ENCODE results near the gene CDCA5.

CDCA5 gene

GRCh38 chr11:65077451-65077850 lies 6.4 kb downstream of the CDCA5 start:
- DNase-seq (ENCODE audit: low read depth in 1 of 2, low spot score in 1 of 2) = no peak

- no peak for DNase-seq (ENCODE audit: low read depth in 1 of 2, low spot score in 1 of 2)
Measured at GRCh38 chr11:65072631-65072966, 11.2 kb downstream of the CDCA5 start.

GRCh38 chr11:65071907-65072630 lies 11.8 kb downstream of the CDCA5 start:
- no peak for DNase-seq (ENCODE audit: low read depth in 1 of 2, low spot score in 1 of 2)

GRCh38 chr11:65069217-65069616 lies 14.6 kb downstream of the CDCA5 start:
- DNase-seq (ENCODE audit: low read depth in 1 of 2, low spot score in 1 of 2) = no peak

- DNase-seq (ENCODE audit: low read depth in 1 of 2, low spot score in 1 of 2) = no peak
Measured at GRCh38 chr11:65067446-65067845, 16.4 kb downstream of the CDCA5 start.

GRCh38 chr11:65066805-65067291 lies 17.0 kb downstream of the CDCA5 start:
- no peak for DNase-seq (ENCODE audit: low read depth in 1 of 2, low spot score in 1 of 2)

- DNase-seq (ENCODE audit: low read depth in 1 of 2, low spot score in 1 of 2) = no peak
Measured at GRCh38 chr11:65066315-65066714, 17.5 kb downstream of the CDCA5 start.

- DNase-seq (ENCODE audit: low read depth in 1 of 2, low spot score in 1 of 2) = no peak
Measured at GRCh38 chr11:65065851-65066250, 18.0 kb downstream of the CDCA5 start.

- no peak for DNase-seq (ENCODE audit: low read depth in 1 of 2, low spot score in 1 of 2)
Measured at GRCh38 chr11:65064847-65065240, 19.0 kb downstream of the CDCA5 start.

GRCh38 chr11:65063532-65063931 lies 20.3 kb downstream of the CDCA5 start:
- DNase-seq (ENCODE audit: low read depth in 1 of 2, low spot score in 1 of 2) = no peak

- no peak for DNase-seq (ENCODE audit: low read depth in 1 of 2, low spot score in 1 of 2)
Measured at GRCh38 chr11:65060913-65061408, 22.9 kb downstream of the CDCA5 start.

GRCh38 chr11:65059959-65060824 lies 23.6 kb downstream of the CDCA5 start:
- DNase-seq (ENCODE audit: low read depth in 1 of 2, low spot score in 1 of 2) = no peak

- DNase-seq (ENCODE audit: low read depth in 1 of 2, low spot score in 1 of 2) = no peak
Measured at GRCh38 chr11:65059523-65059922, 24.3 kb downstream of the CDCA5 start.

- no peak for DNase-seq (ENCODE audit: low read depth in 1 of 2, low spot score in 1 of 2)
Measured at GRCh38 chr11:65058419-65059054, 25.3 kb downstream of the CDCA5 start, which contains the start of gene NAALADL1. Gene NAALADL1, minus strand, starts transcription at chr11:65058553. Its CDS starts 32 bp downstream, at chr11:65058521.

GRCh38 chr11:65058012-65058411 lies 25.8 kb downstream of the CDCA5 start:
- no peak for DNase-seq (ENCODE audit: low read depth in 1 of 2, low spot score in 1 of 2)

GRCh38 chr11:65057526-65057925 lies 26.3 kb downstream of the CDCA5 start:
- no peak for DNase-seq (ENCODE audit: low read depth in 1 of 2, low spot score in 1 of 2)

GRCh38 chr11:65056999-65057398 lies 26.8 kb downstream of the CDCA5 start:
- DNase-seq (ENCODE audit: low read depth in 1 of 2, low spot score in 1 of 2) = no peak

GRCh38 chr11:65055538-65055937 lies 28.3 kb downstream of the CDCA5 start:
- DNase-seq (ENCODE audit: low read depth in 1 of 2, low spot score in 1 of 2) = no peak

GRCh38 chr11:65053827-65054508 lies 29.9 kb downstream of the CDCA5 start:
- no peak for DNase-seq (ENCODE audit: low read depth in 1 of 2, low spot score in 1 of 2)

- DNase-seq (ENCODE audit: low read depth in 1 of 2, low spot score in 1 of 2) = no peak
Measured at GRCh38 chr11:65051398-65051858, 32.4 kb downstream of the CDCA5 start.

Data from stimulated activated CD4-positive, alpha-beta T cell treated with anti-CD3 and anti-CD28 coated beads, Interleukin-15, amount 100 ng/mL, for 1 hour (primary cell).